Measurements from ENCODE around the gene SP6.

- TF ChIP-seq POLR2A (IDR thresholded peaks at IDR 0.05; ENCODE audit: low read depth, low read length) (no peak), TAF1 (IDR thresholded peaks at IDR 0.05; ENCODE audit: borderline replicate concordance, low read depth, low read length) (no peak)
Measured at GRCh38 chr17:47850692-47851573, at the start of gene SP6.

Measured in GM12892 (cell line).